A549 (cell line): ENCODE data around the gene TTC7B.

ENCODE experiments used
- CEBPB ChIP-seq, 2 experiments: fragments of >200 bp in 1 of 2; sonication (Bioruptor Twin) in 1 of 2; formaldehyde crosslinking in 1 of 2; IDR thresholded peaks; 2 replicates each; pipeline ENCODE4 v1.6.1; 2012 to 2016
- CTCF ChIP-seq: fragments of >200 bp; sonication (Bioruptor Twin); formaldehyde crosslinking; IDR thresholded peaks from 3 replicates; pipeline ENCODE4 v1.5.1; 2016
- EP300 ChIP-seq, 2 experiments: fragments of >200 bp; sonication (Bioruptor Twin); formaldehyde crosslinking; IDR thresholded peaks; 2 replicates in 1 of 2; 3 replicates in 1 of 2; pipeline ENCODE4 v1.6.1; 2016 to 2017
- FOSL2 ChIP-seq, 2 experiments: fragments of 450-650 bp in 1 of 2; fragments of >200 bp in 1 of 2; sonication (Bioruptor Twin) in 1 of 2; formaldehyde crosslinking; IDR thresholded peaks; 2 replicates each; pipeline versions ENCODE4 v1.5.0 to v1.6.1; 2016 to 2020; ENCODE audit warnings: mild to moderate bottlenecking in 1 of 2, moderate library complexity in 1 of 2
- MAZ ChIP-seq: fragments of 150-350 bp; IDR thresholded peaks from 2 replicates; pipeline ENCODE4 v1.6.1; 2014; ENCODE audit warnings: antibody characterized with exemption, low read depth, low read length, borderline replicate concordance
- NR3C1 ChIP-seq: fragments of >200 bp; sonication (Bioruptor Twin); formaldehyde crosslinking; IDR thresholded peaks from 3 replicates; pipeline ENCODE4 v1.6.1; 2017
- POLR2A ChIP-seq: IDR thresholded peaks from 2 replicates; pipeline ENCODE4 v1.6.1; 2012; ENCODE audit warnings: mild to moderate bottlenecking, low read length
- SMC3 ChIP-seq: fragments of >200 bp; sonication (Bioruptor Twin); formaldehyde crosslinking; IDR thresholded peaks from 3 replicates; pipeline ENCODE4 v1.6.1; 2018; ENCODE audit warnings: inconsistent platforms
- TFCP2L1 ChIP-seq: fragments of 250-450 bp; sonication (Bioruptor Pico); IDR thresholded peaks from 2 replicates; pipeline ENCODE4 v1.5.0; 2021; ENCODE audit warnings: mild to moderate bottlenecking
- USF2 ChIP-seq: fragments of 450-650 bp; IDR thresholded peaks from 2 replicates; pipeline ENCODE4 v1.6.1; 2014; ENCODE audit warnings: antibody characterized with exemption

- TF ChIP-seq POLR2A (no peak), USF2 (no peak), MAZ (no peak), SMC3 (no peak), NR3C1 (no peak), FOSL2 (IDR thresholded peaks at IDR 0.05) (no peak), FOSL2 (CRISPR knock-in tag; IDR thresholded peaks at IDR 0.05) (no peak), CTCF (no peak), EP300 (IDR thresholded peaks at IDR 0.05) (no peak), CEBPB (IDR thresholded peaks at IDR 0.05) (no peak), TFCP2L1 (CRISPR knock-in tag) (no peak)
These were observed 203.4 kb downstream of the TTC7B start for GRCh38 chr14:90612801-90613200.
